Prostate gland (tissue), 2 donors: ENCODE results near the gene MSH4.

Experiments
- POLR2A ChIP-seq: fragments of 450-650 bp; IDR thresholded peaks from one replicate; pipeline ENCODE4 v1.6.1; 2016; ENCODE audit warnings: antibody characterized with exemption, mild to moderate bottlenecking
- POLR2AphosphoS5 ChIP-seq: sonication (generic); formaldehyde crosslinking; IDR thresholded peaks from one replicate; pipeline ENCODE4 v1.6.1; 2017; ENCODE audit warnings: antibody characterized with exemption
- TF ChIP-seq, protein P1 (sequence below), 4 experiments: fragments of 200-600 bp in 2 of 4; fragments of 450-650 bp in 2 of 4; sonication (generic) in 2 of 4; IDR thresholded peaks; 1 replicate in 3 of 4; 2 replicates in 1 of 4; pipeline ENCODE4 v1.5.1; 2016 to 2019; ENCODE audit warnings: antibody characterized with exemption in 4 of 4, mild to moderate bottlenecking in 2 of 4, moderate library complexity in 2 of 4

DNA sequence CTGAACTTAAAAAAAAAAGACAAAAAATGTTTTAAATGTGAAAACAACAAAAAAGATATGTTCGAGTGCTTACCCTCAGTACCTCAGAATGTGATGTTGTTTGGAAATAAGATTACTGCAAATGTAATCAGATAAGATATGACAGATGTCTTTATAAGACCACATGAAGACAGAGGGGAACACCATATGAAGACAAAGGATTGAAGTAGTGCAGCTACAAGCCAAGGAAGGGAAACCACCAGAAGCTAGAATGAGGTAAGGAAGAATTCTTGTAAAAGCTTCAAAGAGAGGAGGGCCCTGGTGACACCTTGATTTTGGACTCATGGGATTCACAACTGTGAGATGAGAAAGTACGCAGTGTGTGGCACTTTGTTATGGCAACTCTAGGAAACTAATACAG lies 120.2 kb downstream of the MSH4 start:
- TF ChIP-seq, protein P1, sequence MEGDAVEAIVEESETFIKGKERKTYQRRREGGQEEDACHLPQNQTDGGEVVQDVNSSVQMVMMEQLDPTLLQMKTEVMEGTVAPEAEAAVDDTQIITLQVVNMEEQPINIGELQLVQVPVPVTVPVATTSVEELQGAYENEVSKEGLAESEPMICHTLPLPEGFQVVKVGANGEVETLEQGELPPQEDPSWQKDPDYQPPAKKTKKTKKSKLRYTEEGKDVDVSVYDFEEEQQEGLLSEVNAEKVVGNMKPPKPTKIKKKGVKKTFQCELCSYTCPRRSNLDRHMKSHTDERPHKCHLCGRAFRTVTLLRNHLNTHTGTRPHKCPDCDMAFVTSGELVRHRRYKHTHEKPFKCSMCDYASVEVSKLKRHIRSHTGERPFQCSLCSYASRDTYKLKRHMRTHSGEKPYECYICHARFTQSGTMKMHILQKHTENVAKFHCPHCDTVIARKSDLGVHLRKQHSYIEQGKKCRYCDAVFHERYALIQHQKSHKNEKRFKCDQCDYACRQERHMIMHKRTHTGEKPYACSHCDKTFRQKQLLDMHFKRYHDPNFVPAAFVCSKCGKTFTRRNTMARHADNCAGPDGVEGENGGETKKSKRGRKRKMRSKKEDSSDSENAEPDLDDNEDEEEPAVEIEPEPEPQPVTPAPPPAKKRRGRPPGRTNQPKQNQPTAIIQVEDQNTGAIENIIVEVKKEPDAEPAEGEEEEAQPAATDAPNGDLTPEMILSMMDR (IDR thresholded peaks at IDR 0.05): no peak
- no peak for TF ChIP-seq POLR2A
- no peak for TF ChIP-seq POLR2AphosphoS5
